22Rv1 (cell line): Measurements from ENCODE around the gene APOL2.

Experiments used
- H3K27ac ChIP-seq: fragments of 450-650 bp; 2 replicates; pipeline ENCODE4 v1.5.1; 2017
- ZFX ChIP-seq: fragments of 450-650 bp; IDR thresholded peaks from 2 replicates; pipeline ENCODE4 v1.6.1; 2017; ENCODE audit warnings: antibody characterized with exemption, borderline replicate concordance
- TF ChIP-seq, protein P1 (sequence below): fragments of 450-650 bp; IDR thresholded peaks from 2 replicates; pipeline ENCODE4 v1.5.1; 2017; ENCODE audit warnings: mild to moderate bottlenecking

Gene APOL2

DNA sequence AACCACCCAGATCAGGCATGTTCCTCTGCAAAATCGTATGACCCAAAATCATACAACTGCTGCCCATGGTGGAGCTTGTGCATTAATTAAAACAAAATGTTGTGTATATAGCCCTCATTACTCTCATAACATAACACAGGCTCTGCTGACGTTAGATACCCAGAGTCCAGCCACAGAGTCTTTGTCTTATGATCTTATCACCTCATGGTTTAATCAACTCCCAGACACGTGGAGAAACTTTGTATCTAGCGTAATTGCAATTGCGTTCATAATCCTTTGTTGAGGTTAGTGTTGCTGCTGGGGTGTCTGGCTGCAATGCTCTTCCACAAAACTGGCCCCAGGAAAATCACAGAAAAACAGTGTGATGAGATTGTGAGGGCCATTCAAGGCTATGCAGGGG lies 8.6 kb upstream of the APOL2 start:
- TF ChIP-seq, protein P1, sequence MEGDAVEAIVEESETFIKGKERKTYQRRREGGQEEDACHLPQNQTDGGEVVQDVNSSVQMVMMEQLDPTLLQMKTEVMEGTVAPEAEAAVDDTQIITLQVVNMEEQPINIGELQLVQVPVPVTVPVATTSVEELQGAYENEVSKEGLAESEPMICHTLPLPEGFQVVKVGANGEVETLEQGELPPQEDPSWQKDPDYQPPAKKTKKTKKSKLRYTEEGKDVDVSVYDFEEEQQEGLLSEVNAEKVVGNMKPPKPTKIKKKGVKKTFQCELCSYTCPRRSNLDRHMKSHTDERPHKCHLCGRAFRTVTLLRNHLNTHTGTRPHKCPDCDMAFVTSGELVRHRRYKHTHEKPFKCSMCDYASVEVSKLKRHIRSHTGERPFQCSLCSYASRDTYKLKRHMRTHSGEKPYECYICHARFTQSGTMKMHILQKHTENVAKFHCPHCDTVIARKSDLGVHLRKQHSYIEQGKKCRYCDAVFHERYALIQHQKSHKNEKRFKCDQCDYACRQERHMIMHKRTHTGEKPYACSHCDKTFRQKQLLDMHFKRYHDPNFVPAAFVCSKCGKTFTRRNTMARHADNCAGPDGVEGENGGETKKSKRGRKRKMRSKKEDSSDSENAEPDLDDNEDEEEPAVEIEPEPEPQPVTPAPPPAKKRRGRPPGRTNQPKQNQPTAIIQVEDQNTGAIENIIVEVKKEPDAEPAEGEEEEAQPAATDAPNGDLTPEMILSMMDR = no peak
- TF ChIP-seq ZFX = no peak
- no peak overlapping the region for H3K27ac ChIP-seq

DNA sequence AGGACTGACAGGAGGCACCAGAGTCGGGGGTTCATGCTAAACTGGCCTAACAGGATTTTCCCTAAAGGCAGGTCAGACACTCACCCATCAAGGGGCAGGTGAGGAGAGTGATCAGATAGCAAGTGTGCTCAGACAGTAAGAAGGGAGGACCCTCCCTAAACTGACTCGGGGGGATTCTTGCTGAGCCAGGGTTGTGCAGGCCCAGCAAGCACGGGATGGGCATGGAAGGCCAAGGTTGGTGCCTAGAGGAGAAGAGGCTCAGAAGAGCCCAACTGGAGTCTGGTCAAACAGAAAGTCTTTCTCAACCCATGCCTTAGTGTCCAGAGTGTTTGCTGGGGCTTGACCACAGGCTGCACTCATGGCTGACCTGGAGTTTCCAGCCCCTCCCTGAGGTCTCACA lies 7.4 kb upstream of the APOL2 start:
- TF ChIP-seq, protein P1 = no peak
- no peak for TF ChIP-seq ZFX
- no peak overlapping the region for H3K27ac ChIP-seq

DNA sequence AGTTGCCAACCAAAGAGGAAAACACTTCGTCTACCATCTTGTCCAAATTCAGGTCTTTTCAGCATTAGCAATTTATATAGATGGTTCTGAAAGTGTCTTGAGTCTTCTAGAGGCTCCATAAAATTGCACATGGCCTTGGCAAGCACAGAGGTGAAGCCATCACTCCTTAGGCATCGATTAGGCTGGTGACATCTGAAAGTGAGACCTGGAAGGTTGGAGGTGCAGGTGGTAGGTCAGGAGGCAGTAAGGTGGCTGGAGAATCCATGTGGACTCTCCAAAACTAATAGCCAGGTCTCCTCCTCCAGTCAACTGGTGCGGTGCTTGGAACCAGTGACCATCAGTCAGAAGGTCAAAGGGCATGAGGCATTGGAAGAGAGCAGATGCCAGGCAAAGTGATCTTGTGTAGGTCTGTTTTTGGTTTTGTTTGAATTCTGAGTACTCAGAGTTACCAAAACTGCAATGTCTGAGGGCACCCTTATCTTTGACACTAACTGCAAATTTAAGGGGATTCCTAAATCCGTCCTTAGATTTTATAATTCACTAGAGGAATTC lies 6.6 kb upstream of the APOL2 start:
- TF ChIP-seq, protein P1 = no peak
- no peak for TF ChIP-seq ZFX
- H3K27ac ChIP-seq = no peak overlapping the region

DNA sequence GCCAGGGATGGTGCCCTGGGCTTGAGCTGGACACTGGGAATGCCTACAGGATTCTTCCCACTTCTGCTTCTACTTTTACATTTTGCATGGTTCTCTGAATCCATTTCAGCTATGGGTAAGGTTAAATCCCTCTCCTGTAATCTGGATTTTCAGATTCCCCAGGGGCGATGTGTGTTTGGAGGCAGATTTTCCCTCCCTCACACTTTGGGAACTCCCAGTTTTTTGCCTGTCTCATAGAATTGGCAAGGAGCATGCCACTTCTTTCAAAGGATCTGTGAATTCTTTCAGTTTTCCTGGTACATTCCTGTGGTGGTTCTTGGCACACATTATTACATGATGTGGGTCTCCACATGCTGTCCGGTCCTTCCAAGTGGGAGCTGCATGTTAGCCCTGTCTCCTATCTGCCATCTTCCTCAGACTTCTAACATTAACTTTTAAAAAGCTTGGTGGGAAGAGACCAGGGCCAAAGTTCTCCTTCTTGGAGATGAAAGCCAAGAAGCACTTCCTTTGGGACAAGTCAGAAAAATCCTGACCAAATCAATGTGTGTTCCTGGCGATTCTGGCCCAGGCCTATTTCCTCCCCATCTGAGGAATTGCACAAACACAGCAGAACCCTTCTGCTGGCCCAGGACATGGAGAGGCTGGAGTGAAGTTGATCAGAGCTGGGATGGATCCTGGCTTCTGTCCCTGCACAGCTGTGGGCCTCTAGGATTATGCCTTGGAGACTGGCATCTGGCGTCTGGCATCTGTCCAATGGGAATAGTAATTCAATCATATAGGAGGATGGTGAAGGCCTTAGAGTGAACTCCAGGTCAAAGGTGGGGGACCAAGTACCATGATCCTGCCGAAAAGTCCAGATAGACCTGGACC lies 5.4 kb upstream of the APOL2 start:
- TF ChIP-seq, protein P1 = no peak
- TF ChIP-seq ZFX = no peak
- H3K27ac ChIP-seq = no peak overlapping the region

DNA sequence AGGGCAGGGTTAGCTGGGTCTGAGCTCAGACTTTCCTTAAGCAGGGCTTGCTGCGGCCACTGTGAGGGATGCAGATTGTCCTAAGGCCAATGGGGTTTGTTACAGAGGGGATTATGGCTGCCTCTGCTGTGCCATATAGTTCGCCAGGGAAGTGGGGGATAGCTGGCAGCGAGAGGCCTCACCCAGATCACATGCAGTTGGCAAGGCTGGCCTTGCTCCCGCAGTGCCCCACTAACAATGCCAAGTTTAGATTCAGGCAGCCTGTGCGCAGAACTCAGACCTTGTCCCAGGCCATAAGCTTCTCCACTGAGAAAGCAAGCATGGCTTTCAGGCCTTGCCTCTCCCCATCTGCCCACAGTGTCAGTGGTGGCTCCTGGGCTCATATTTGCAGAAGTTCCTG lies 4.7 kb upstream of the APOL2 start:
- TF ChIP-seq, protein P1 = no peak
- no peak for TF ChIP-seq ZFX

DNA sequence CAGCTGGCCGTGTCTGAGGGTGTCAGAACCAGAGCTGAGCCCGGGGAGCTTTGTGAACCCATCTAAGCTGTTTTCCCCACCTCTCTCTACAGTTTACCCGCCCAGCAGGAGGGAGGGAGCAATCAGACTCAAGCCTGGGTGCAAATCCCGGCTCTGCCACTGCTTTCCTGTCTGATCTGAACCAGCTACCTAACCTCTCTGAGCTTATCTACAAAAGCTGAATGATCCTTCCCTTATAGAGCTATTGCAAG lies 252 bp downstream of the APOL2 start:
- H3K27ac ChIP-seq = peak overlapping the region; percentile 46
- TF ChIP-seq ZFX = no peak
- TF ChIP-seq, protein P1 = no peak

More for the DNA sequence above, 4.7 kb upstream of the APOL2 start:
- H3K27ac ChIP-seq = no peak overlapping the region

DNA sequence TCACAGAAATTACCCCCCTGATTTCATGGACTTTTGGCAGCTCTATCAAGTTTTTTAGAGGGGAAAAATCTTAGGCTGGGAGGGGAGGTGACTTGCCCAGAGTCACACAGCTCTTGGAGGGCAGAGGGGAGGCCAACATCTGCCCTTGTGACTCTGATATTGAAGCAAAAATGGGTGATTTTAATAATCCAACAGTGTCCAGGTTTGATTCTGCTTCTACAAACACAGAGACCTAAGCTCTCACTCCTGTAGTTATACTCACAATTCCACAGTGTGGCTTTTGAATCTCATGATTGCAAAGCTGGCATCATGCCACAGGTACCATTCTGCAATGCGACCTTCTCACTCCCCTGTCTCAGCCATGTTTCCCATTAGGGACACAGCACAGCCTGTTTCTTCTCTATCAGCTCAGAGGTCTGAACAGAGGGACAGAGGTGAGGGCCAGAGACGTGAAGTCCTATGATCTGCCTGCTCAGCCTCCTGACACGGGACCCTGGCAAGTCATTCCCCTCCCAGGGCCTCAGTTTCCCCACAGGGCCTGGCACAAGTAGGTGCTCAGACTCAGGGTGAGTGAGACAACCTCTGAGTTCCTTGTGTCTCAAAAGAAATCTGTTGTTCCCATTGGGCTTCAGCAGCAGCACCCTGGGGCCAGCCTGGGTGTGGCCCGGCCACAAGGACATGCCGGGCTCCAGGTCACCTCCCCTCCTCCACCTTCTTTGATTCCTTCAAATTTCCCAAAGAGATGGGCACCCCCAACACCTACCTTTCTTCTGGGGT lies 766 bp downstream of the APOL2 start:
- TF ChIP-seq, protein P1 = no peak
- no peak for TF ChIP-seq ZFX
- H3K27ac ChIP-seq = peak overlapping the region; percentile 46
